Nucleus accumbens (tissue), 56 donors: ENCODE results near the gene ZNF181.
"Not testable (repeated sequence)": the region's sequence is repeated elsewhere in the genome, so short reads cannot be mapped to it uniquely, and the experiment has no call there.

Experiments used
- DNase-seq, 56 donors: peaks; one replicate each; lab custom pipeline; 2025; lab: John Stamatoyannopoulos, UW

ZNF181 gene

DNA sequence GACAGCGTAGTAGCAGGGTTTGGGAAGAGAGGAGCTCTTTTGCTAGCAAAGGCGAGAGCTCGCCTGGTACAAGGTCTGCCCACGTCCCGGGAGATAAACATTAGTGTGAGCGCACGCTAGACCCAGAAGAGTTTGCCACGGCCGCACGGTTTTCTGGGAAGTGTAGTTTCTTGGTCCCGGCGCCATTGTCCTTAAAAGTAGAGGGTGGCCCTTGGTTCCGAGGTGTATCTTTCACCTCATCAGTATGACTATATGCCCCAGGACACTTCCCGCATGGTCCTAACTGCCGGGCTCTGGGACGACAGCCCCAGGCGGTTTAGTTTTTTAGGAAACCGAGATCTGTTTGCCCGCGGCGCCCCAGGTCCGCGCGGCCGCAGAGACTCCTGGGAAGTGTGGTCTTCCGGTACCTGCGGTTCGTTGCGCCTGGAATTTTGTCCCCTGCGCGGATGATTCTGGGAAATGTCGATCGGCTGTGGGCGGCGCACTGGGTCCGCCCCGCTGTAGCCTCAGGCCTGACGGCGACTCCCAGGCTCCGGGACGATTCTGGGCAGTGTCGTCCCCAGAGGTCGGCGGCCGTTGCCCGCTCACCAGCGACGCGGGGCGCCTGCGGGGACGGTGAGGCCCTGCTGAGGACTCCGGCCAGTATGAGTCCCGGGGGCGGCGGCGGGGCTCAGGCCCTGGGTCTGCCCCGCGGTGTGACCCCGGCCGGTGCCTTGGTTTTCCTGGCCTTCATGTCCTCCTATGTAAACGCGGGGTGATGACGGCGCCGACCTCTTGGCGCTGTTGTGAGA is at the start of gene ZNF181:
Gene ZNF181 (plus strand): TSS at position 498 of the 791 bp plus-strand sequence. CDS start 795 bp downstream, outside the sequence.
- peak in 55 of 56 donors; percentile 56 to 96 (median 90) for DNase-seq

- DNase-seq: not testable (repeated sequence)
These were observed 48.8 kb upstream of the ZNF181 start for GRCh38 chr19:34685266-34685665.

GRCh38 chr19:34686455-34686854 is 47.6 kb upstream of the ZNF181 start:
- no peak for DNase-seq

DNA sequence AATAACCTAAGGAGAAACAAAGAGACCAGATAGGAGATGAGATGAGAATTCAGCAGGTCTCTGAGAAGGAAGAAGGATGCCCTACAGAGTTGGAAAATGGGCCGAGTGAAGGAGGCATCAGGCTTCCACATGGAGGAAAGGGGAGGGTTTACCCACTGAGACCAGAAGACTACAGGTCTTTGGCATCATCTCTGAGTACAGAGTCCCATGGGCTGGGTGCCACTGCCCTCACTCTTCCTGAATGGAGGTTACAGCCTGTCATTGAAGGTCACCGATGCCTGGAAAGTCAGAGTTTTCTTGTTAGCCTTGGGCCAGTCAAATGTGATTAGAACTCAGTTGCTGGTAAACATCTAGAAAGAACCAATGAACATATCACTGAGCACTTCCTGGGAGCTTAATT is 46.7 kb upstream of the ZNF181 start:
- no peak for DNase-seq

DNA sequence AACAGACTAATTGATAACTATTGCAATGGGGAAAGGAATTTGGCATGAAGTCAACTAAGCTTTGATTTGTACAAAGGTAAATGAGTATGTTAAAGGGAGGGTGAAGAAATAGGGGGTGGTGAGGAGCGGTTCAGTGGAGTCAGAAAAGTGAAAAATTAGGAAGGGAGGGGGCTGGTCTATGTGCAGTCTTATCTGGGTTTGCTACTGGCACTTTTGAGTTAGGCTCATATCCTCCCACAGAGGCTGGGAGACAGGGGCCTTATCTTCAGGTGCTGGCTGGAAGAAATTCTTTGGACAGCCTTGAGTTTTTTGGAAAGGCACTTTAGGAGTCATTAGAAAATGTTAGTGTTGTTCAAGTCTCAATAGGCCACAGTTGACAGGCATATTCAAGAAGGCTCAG is 45.5 kb upstream of the ZNF181 start:
- no peak for DNase-seq

GRCh38 chr19:34690372-34690771 is 43.7 kb upstream of the ZNF181 start:
- no peak for DNase-seq

- DNase-seq: no peak
These were observed 41.5 kb upstream of the ZNF181 start for GRCh38 chr19:34692549-34692948.

GRCh38 chr19:34707661-34708060 is 26.4 kb upstream of the ZNF181 start:
- no peak for DNase-seq

GRCh38 chr19:34711890-34712289 is 22.2 kb upstream of the ZNF181 start:
- DNase-seq: no peak

DNA sequence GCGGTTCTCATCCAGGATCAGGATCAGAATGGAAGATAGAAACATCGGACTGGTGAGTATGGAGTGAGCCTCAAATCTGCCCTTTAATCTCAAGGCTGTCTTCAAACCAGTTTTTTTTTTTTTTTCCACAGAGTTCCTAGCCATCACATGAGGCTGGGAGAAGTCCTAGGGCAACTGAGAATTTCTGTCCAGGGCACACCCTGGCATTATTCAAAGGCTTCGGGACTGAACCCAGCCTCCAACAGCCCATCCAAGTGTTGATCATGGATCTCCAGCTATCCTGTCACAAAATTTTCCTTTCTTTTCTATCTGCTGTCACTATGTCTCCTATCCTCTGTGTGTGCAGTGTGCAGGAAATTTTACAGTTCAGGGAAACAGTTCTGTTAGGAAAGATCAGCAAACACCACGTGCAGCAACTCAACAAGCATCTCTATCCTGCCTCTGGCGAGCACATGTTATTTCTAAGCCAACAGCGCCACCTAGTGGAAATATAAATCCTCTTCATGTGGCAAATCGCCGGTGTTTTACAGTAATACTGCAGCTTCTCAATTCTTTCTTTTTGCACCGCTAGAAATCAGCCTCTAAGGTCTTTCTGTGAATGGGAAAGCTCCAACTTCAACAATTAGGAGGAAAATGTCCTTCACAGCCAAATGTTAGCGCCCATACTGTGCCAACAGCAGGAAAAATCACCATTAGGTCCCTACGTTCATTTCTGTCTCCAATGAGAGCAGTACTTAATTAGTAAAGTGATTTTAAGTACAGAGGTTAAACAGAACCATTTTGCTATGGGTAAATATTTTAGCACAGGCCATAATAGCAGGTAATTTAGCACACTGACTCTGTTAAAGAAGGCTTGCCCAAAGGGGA is 21.4 kb upstream of the ZNF181 start:
- DNase-seq: peak in 36 of 56 donors; percentile 1 to 60 (median 26)

DNA sequence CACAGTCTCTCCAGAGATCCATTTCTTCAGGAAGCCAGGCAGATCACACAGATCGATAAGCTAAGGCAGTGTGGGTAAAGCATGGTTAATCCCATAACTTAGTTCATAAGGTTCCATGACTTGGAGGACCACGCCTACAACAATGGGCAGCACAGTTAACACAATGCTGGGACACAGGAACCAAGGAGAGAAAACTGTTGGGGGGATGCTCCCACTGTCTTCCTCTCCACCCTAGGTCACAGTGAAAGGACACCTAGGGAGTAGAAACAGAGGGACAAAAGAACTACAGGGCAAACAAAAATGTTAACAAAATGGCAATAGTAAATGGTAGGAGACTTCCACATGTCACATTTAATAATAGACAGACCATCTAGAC is 20.8 kb upstream of the ZNF181 start:
- DNase-seq: no peak

GRCh38 chr19:34715357-34715756 is 18.7 kb upstream of the ZNF181 start:
- DNase-seq: no peak

DNA sequence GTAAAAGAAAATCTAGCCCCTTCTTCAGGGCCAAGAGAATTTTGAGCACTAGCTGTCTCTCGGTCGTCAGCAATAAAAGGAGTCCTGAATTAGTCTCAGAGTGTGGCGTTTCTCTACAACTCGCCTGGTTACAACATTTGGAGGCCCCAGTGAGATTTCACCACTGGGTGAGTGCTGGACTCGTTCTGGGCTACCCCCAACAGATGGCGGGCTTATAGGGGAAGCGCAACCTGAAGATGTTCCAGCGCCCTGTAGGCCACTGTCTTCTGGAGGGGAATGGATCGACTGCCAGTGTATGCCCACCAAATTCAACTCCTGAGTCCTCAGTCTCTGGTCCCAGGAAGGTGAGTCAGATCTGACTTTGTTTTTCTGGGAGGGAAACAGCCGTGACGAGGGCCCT is 11.7 kb upstream of the ZNF181 start:
- DNase-seq: no peak

- DNase-seq: no peak
These were observed 8.6 kb upstream of the ZNF181 start for GRCh38 chr19:34725400-34725799.

- DNase-seq: no peak
These were observed 2.8 kb upstream of the ZNF181 start for GRCh38 chr19:34731019-34731829.

DNA sequence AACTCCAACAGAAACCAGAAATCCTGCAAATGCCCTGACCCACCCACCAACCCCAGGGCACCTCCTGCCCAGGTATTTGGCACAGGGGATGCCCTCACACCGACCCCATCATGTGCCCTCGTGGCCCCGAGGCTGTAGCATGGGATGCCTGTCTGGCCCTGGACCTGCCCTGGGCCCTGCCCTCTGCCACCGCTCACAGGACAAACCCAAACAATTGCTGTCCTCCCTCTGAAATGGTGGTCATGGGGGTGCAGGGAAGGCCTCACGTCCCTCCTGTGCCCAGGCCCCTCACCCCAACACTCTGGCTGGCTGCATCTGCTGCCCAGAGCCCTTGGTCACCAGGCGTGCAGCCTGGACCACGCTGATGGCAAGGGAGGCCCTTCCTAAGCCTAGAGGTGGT is 2.1 kb upstream of the ZNF181 start:
- DNase-seq: no peak

- peak in 1 of 56 donors; percentile 1 for DNase-seq
These were observed 1.3 kb upstream of the ZNF181 start for GRCh38 chr19:34732612-34733211.

- DNase-seq: peak in 6 of 56 donors; percentile 58 to 82 (median 76)
These were observed 737 bp upstream of the ZNF181 start for GRCh38 chr19:34733266-34733745.

- DNase-seq: peak in 1 of 56 donors; percentile 26
These were observed 577 bp downstream of the ZNF181 start for GRCh38 chr19:34734537-34735103.
